Smooth muscle cell (in vitro differentiated cells): ENCODE data around the gene GPM6B. TPM values are rescaled to one million over a fixed set of nuclear protein-coding genes. Genes with fewer than 3 reads are reported as not detected.
A peak's percentile ranks its signal among the peaks of the same experiment; 100 is the strongest.
"Not testable (repeated sequence)": the region's sequence is repeated elsewhere in the genome, so short reads cannot be mapped to it uniquely, and the experiment has no call there.

Experiments used
- DNase-seq: peaks from one replicate; lab custom pipeline; 2025; ENCODE audit not compliant: unreplicated experiment; lab: John Stamatoyannopoulos, UW
- H2AFZ ChIP-seq: fragments of 200-600 bp; sonication (generic); 2 replicates; pipeline ENCODE4 v1.6.0; 2016; ENCODE audit warnings: antibody characterized with exemption, low read depth, mild to moderate bottlenecking
- H3F3A ChIP-seq: fragments of 200-600 bp; sonication (generic); 2 replicates; pipeline ENCODE4 v1.6.0; 2017; ENCODE audit warnings: antibody characterized with exemption, low read depth
- H3K27ac ChIP-seq: fragments of 200-600 bp; sonication (generic); 2 replicates; pipeline ENCODE4 v1.5.1; 2016; ENCODE audit warnings: low read depth, mild to moderate bottlenecking
- H3K27me3 ChIP-seq: fragments of 200-600 bp; sonication (generic); 2 replicates; pipeline ENCODE4 v1.6.1; 2016; ENCODE audit warnings: low read depth, mild to moderate bottlenecking
- H3K36me3 ChIP-seq: fragments of 200-600 bp; sonication (generic); 2 replicates; pipeline ENCODE4 v1.5.1; 2016; ENCODE audit warnings: low read depth
- H3K4me1 ChIP-seq: fragments of 200-600 bp; sonication (generic); 2 replicates; pipeline ENCODE4 v1.5.1; 2016; ENCODE audit warnings: low read depth
- H3K4me2 ChIP-seq: fragments of 200-600 bp; sonication (generic); 2 replicates; pipeline ENCODE4 v1.6.0; 2016; ENCODE audit warnings: mild to moderate bottlenecking
- H3K4me3 ChIP-seq: fragments of 200-600 bp; sonication (generic); 2 replicates; pipeline ENCODE4 v1.5.1; 2016; ENCODE audit warnings: mild to moderate bottlenecking
- H3K79me2 ChIP-seq: fragments of 200-600 bp; sonication (generic); 2 replicates; pipeline ENCODE4 v1.6.0; 2016; ENCODE audit warnings: low read depth, mild to moderate bottlenecking
- H3K9ac ChIP-seq: fragments of 200-600 bp; sonication (generic); 2 replicates; pipeline ENCODE4 v1.6.0; 2016; ENCODE audit warnings: low read depth
- H3K9me3 ChIP-seq: fragments of 200-600 bp; sonication (generic); replicated peaks from 2 replicates; pipeline ENCODE4 v1.5.1; 2016; ENCODE audit warnings: low read depth
- H4K20me1 ChIP-seq: fragments of 200-600 bp; sonication (generic); 2 replicates; pipeline ENCODE4 v1.6.0; 2016; ENCODE audit warnings: low read depth
- WGBS: methylation state at CpG from one replicate; pipeline ENCODE4 v1.1.7; 2016; ENCODE audit warnings: low lambda C conversion rate; 5-methylcytosine and 5-hydroxymethylcytosine counted together
- polyA plus RNA-seq: library from polyadenylated mRNA; unstranded; fragments of >200 nt; fragmentation: Nextera tagmentation; extraction: Ambion mirVana; gene quantifications from 2 replicates; pipeline ENCODE4 v1.2.1, GENCODE V29; 2016
- total RNA-seq: library from RNA; depleted of rRNA; stranded (reverse); fragments of >200 nt; gene quantifications from 2 replicates; pipeline ENCODE4 v1.2.3, GENCODE V29; 2014
- TF ChIP-seq, protein P1 (sequence below): fragments of 200-600 bp; sonication (generic); IDR thresholded peaks from 2 replicates; pipeline ENCODE4 v1.5.1; 2017; ENCODE audit warnings: borderline replicate concordance, mild to moderate bottlenecking, antibody characterized with exemption; ENCODE audit not compliant: insufficient read depth, poor library complexity, severe bottlenecking

The GPM6B gene
- total and polyA plus RNA-seq, 2 experiments from 2014 or later = 17.1 to 33.4 TPM

DNA sequence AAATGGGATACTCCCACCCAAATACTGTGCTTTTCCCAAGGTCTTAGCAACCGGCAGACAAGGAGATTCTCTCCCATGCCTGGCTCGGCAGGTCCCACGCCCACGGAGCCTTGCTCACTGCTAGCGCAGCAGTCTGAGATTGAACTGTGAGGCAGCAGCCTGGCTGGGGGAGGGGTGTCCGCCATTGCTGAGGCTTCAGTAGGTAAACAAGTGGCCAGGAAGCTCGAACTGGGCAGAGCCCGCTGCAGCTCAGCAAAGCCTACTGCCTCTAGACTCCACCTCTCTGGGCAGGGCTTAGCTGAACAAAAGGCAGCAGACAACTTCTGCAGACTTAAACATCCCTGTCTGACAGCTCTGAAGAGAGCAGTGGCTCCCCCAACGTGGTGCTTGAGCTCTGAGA lies 92.0 kb downstream of the GPM6B start:
- H3K4me3 ChIP-seq, H4K20me1 ChIP-seq, H3F3A ChIP-seq, DNase-seq, H3K4me2 ChIP-seq, H3K4me1 ChIP-seq, H3K36me3 ChIP-seq, H3K9ac ChIP-seq, H2AFZ ChIP-seq, H3K9me3 ChIP-seq, H3K27ac ChIP-seq, H3K27me3 ChIP-seq: not testable (repeated sequence)
- 64% methylated on average over 9 of the region's 9 CpGs for WGBS
- H3K79me2 ChIP-seq = peaks cover 42% of the 10 kb centered on the region

DNA sequence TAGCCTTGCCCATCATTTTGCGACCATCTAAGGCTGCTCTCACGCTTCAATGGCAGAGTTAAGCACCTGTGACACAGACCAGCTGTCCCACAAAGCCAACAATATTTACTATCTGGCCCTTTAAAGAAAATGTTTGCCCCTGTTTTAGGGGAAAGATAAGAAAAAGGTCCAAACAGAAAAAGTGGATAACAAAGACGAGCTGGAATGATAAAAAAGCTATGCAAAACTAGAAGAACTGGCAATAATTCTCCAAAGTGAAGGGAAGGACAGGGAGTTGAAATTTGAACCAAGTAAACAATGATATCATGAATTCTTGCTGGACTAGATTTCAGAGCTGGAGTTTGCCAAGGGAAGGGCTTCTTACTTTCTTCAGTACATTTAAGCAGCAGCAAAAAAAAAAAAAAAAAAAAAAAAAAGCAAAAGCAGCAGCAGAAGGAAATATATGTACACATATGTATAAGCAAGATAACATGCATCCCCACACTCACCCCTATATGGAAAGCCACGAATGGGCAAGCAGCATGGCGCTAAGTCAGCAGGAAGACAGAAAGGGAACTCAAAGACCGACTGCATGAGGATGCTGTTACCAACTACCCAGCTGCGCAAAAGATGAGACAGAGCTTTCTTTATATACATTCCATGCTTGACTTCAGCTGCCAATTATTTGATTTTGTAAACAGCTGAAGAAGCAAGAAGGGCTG lies 94.9 kb downstream of the GPM6B start:
- Histone ChIP-seq H3K27ac (peak overlapping the region; percentile 31), H4K20me1 (no peaks in the 10 kb centered on the region), H3F3A (no peaks in the 10 kb centered on the region), H3K9me3 (no peaks in the 10 kb centered on the region), H3K27me3 (no peaks in the 10 kb centered on the region), H2AFZ (no peak overlapping the region), H3K9ac (no peak overlapping the region), H3K79me2 (peaks cover 28% of the 10 kb centered on the region), H3K36me3 (peaks cover 4% of the 10 kb centered on the region), H3K4me1 (no peaks in the 10 kb centered on the region), H3K4me2 (no peak overlapping the region), H3K4me3 (no peak overlapping the region)
- DNase-seq = no peak
- TF ChIP-seq, protein P1, sequence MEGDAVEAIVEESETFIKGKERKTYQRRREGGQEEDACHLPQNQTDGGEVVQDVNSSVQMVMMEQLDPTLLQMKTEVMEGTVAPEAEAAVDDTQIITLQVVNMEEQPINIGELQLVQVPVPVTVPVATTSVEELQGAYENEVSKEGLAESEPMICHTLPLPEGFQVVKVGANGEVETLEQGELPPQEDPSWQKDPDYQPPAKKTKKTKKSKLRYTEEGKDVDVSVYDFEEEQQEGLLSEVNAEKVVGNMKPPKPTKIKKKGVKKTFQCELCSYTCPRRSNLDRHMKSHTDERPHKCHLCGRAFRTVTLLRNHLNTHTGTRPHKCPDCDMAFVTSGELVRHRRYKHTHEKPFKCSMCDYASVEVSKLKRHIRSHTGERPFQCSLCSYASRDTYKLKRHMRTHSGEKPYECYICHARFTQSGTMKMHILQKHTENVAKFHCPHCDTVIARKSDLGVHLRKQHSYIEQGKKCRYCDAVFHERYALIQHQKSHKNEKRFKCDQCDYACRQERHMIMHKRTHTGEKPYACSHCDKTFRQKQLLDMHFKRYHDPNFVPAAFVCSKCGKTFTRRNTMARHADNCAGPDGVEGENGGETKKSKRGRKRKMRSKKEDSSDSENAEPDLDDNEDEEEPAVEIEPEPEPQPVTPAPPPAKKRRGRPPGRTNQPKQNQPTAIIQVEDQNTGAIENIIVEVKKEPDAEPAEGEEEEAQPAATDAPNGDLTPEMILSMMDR = no peak
- 58% methylated on average over 7 of the region's 7 CpGs for WGBS

DNA sequence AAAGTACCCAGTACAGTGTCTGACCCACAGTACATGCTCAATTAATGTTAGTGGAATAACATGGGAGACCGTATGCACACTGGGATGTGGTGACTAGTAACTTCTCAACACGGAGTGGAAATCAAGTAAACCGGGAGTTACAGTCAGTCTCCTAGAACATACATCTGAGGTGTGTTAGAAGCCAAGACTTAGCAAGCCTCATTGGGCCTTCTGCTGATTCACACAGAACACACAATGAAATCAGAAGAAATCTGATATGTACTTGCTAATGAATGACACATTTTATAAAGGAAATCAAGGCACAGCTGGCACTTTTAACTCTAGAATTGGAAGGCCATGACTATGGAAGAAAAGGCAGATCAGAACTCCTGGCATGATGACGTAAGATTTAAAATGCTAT lies 95.5 kb downstream of the GPM6B start:
- TF ChIP-seq, protein P1 = no peak
- no peaks in the 10 kb centered on the region for H3K4me1 ChIP-seq
- no peaks in the 10 kb centered on the region for H3K27me3 ChIP-seq
- H3K36me3 ChIP-seq = peaks cover 4% of the 10 kb centered on the region
- no peak for DNase-seq
- H3K9me3 ChIP-seq = no peaks in the 10 kb centered on the region
- H4K20me1 ChIP-seq = no peaks in the 10 kb centered on the region
- no peaks in the 10 kb centered on the region for H3F3A ChIP-seq
- H3K79me2 ChIP-seq = peaks cover 25% of the 10 kb centered on the region
- WGBS = 84% methylated on average over 4 of the region's 4 CpGs
- H3K4me3 ChIP-seq = no peak overlapping the region
- no peak overlapping the region for H3K9ac ChIP-seq
- H3K4me2 ChIP-seq = no peak overlapping the region
- H2AFZ ChIP-seq = no peak overlapping the region
- H3K27ac ChIP-seq = no peak overlapping the region

Other genes with a start within 250 kb of the GPM6B start
- 213 and 365 TPM in 2 replicates for gene EGFL6, start 247.5 kb downstream of the GPM6B start, total RNA-seq
- gene EGFL6, start 247.5 kb downstream of the GPM6B start, polyA plus RNA-seq = 194 and 350 TPM in 2 replicates
- gene TCEANC, start 164.0 kb downstream of the GPM6B start, total RNA-seq = 2.5 and 2.6 TPM in 2 replicates
- 1.2 and 1.9 TPM in 2 replicates for gene TCEANC, start 164.0 kb downstream of the GPM6B start, polyA plus RNA-seq
- 25.8 and 42.3 TPM in 2 replicates for gene RAB9A, start 128.0 kb downstream of the GPM6B start, total RNA-seq
- gene RAB9A, start 128.0 kb downstream of the GPM6B start, polyA plus RNA-seq = 22.1 and 31.5 TPM in 2 replicates
- gene TRAPPC2, start 82.5 kb downstream of the GPM6B start, total RNA-seq = 7.6 and 9.5 TPM in 2 replicates
- gene TRAPPC2, start 82.5 kb downstream of the GPM6B start, polyA plus RNA-seq = 6.1 and 9.4 TPM in 2 replicates
- gene OFD1, start 82.3 kb downstream of the GPM6B start, total RNA-seq = 14.4 and 17.6 TPM in 2 replicates
- 12.5 and 23.0 TPM in 2 replicates for gene OFD1, start 82.3 kb downstream of the GPM6B start, polyA plus RNA-seq
- 14.8 and 21.5 TPM in 2 replicates for gene GEMIN8, start 212.8 kb upstream of the GPM6B start, total RNA-seq
- 14.6 and 15.8 TPM in 2 replicates for gene GEMIN8, start 212.8 kb upstream of the GPM6B start, polyA plus RNA-seq